K562 (cell line): ENCODE measurements around the gene ERVFRD-1. TPM values are rescaled to one million over a fixed set of nuclear protein-coding genes. Genes with fewer than 3 reads are reported as not detected.

Experiments used
- ASH1L ChIP-seq: fragments of 450-650 bp; IDR thresholded peaks from 2 replicates; pipeline ENCODE4 v1.6.1; 2018; ENCODE audit warnings: borderline replicate concordance, mild to moderate bottlenecking, low read depth; ENCODE audit not compliant: partially characterized antibody
- ATF1 ChIP-seq, 2 experiments: fragments of 450-650 bp in 1 of 2; IDR thresholded peaks; 2 replicates each; pipeline ENCODE4 v1.6.1; 2016; ENCODE audit warnings: missing compliant biosample characterization in 1 of 2, missing genetic modification characterization in 1 of 2
- BRCA1 ChIP-seq, 2 experiments: fragments of 450-650 bp in 1 of 2; sonication (generic) in 1 of 2; formaldehyde crosslinking in 1 of 2; IDR thresholded peaks; 2 replicates each; pipeline versions ENCODE4 v1.5.0 to v1.6.1; 2017 to 2020; ENCODE audit warnings: mild to moderate bottlenecking in 1 of 2, missing genetic modification reagents in 1 of 2
- CXXC5 ChIP-seq: fragments of 250-450 bp; sonication (Bioruptor Pico); IDR thresholded peaks from 2 replicates; pipeline ENCODE4 v1.8.0; 2022; ENCODE audit warnings: inconsistent platforms, mild to moderate bottlenecking, moderate library complexity
- DNMT1 ChIP-seq: fragments of 450-650 bp; IDR thresholded peaks from 2 replicates; pipeline ENCODE4 v1.6.1; 2016; ENCODE audit warnings: antibody characterized with exemption, mild to moderate bottlenecking
- E2F5 ChIP-seq: sonication (generic); formaldehyde crosslinking; IDR thresholded peaks from 2 replicates; pipeline ENCODE4 v1.8.0; 2022; ENCODE audit warnings: mild to moderate bottlenecking, missing genetic modification reagents
- FOXO4 ChIP-seq: fragments of 450-650 bp; formaldehyde crosslinking; IDR thresholded peaks from 2 replicates; pipeline ENCODE4 v1.4.0; 2020; ENCODE audit warnings: mild to moderate bottlenecking, moderate library complexity
- GTF2E2 ChIP-seq: fragments of 200-800 bp; sonication (Bioruptor generic); IDR thresholded peaks from 2 replicates; pipeline ENCODE4 v1.6.1; 2016; ENCODE audit warnings: missing genetic modification characterization, missing compliant biosample characterization
- L3MBTL2 ChIP-seq: fragments of 450-650 bp; IDR thresholded peaks from 2 replicates; pipeline ENCODE4 v1.6.1; 2016; ENCODE audit warnings: mild to moderate bottlenecking, moderate library complexity
- RNF2 ChIP-seq: sonication (generic); IDR thresholded peaks from 2 replicates; pipeline ENCODE4 v1.6.1; 2016
- SRSF3 ChIP-seq: fragments of 200-400 bp; formaldehyde crosslinking; IDR thresholded peaks from 2 replicates; pipeline ENCODE4 v1.6.1; 2016; ENCODE audit warnings: mild to moderate bottlenecking, low read length, moderate library complexity; ENCODE audit not compliant: insufficient read depth
- SUPT5H ChIP-seq: fragments of 450-650 bp; IDR thresholded peaks from 2 replicates; pipeline ENCODE4 v1.6.1; 2016
- VEZF1 ChIP-seq: fragments of 200-800 bp; sonication (Bioruptor generic); IDR thresholded peaks from 2 replicates; pipeline ENCODE4 v1.6.1; 2017; ENCODE audit warnings: missing genetic modification characterization, missing compliant biosample characterization
- ZNF239 ChIP-seq: fragments of 250-450 bp; sonication (Bioruptor Pico); IDR thresholded peaks from 2 replicates; pipeline ENCODE4 v1.4.0; 2020; ENCODE audit warnings: mild to moderate bottlenecking
- ZNF24 ChIP-seq: fragments of 450-650 bp; IDR thresholded peaks from 2 replicates; pipeline ENCODE4 v1.6.1; 2016
- ZNF280A ChIP-seq: fragments of 450-650 bp; IDR thresholded peaks from 2 replicates; pipeline ENCODE4 v1.6.1; 2018; ENCODE audit warnings: mild to moderate bottlenecking, low read depth; ENCODE audit not compliant: partially characterized antibody
- ZNF592 ChIP-seq: fragments of 450-650 bp; IDR thresholded peaks from 2 replicates; pipeline ENCODE4 v1.6.1; 2017; ENCODE audit warnings: antibody characterized with exemption, mild to moderate bottlenecking
- polyA plus RNA-seq, 8 experiments: library from polyadenylated mRNA; depleted of rRNA in 4 of 8; stranded (reverse) in 5 of 8; unstranded in 3 of 8; fragments of >200 nt; fragmentation: Nextera tagmentation in 2 of 8; fragmentation: Illumina TruSeq in 1 of 8; extraction: Ambion mirVana in 2 of 8; extraction: Trizol in 1 of 8; gene quantifications; 2 replicates each; pipeline versions ENCODE4 v1.2.1 to v1.2.3, GENCODE V29; 2011 to 2014; ENCODE audit warnings: inconsistent platforms in 1 of 8, missing spikeins in 1 of 8
- total RNA-seq, 7 experiments: library from RNA; depleted of rRNA in 6 of 7; stranded (reverse); fragments of >200 nt in 6 of 7; fragmentation: Illumina TruSeq in 2 of 7; extraction: Trizol in 2 of 7; gene quantifications; 2 replicates each; pipeline versions ENCODE4 v1.2.1 to v1.2.3, GENCODE V29; 2011 to 2021; ENCODE audit warnings: low replicate concordance in 1 of 7
- TF ChIP-seq, protein P1 (sequence below), 2 experiments: fragments of 450-650 bp; IDR thresholded peaks; 2 replicates each; pipeline ENCODE4 v1.6.1; 2016

Gene ERVFRD-1
- total and polyA plus RNA-seq, 9 of the 15 experiments (the other 6 are each of a cell fraction or from before 2014, with no cell fraction given) = 0.05 to 0.14 (median 0.09) TPM; not detected in 2

DNA sequence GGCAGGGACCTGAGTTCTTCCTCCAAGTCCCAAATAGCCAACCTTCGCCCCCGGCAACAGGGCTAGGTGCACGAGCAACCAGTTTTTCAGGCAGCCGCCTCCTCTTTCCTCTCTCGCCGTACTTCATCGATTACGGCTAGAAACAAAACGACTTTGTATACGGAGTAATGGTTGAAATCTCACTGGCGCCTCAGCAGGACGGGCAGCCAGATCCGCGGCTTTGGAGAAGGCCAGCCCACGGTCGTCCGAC is 18.2 kb downstream of the ERVFRD-1 start (continued):
- no peak for TF ChIP-seq ASH1L
- no peak for TF ChIP-seq RNF2
- no peak for TF ChIP-seq ZNF239
- no peak for TF ChIP-seq FOXO4 (CRISPR knock-in tag)
- no peak for TF ChIP-seq ATF1 (CRISPR knock-in tag; IDR thresholded peaks at IDR 0.05)
- no peak for TF ChIP-seq ATF1 (tag; IDR thresholded peaks at IDR 0.05)
- no peak for TF ChIP-seq VEZF1 (CRISPR knock-in tag)
- TF ChIP-seq SUPT5H = peak; percentile 83; the same call in 1 of the 2 replicates
- TF ChIP-seq SRSF3 = no peak
- TF ChIP-seq L3MBTL2 = no peak
- peak; percentile 73 for TF ChIP-seq GTF2E2 (tag)
- TF ChIP-seq ZNF592 = peak; percentile 4; the same call in 1 of the 2 replicates
- TF ChIP-seq CXXC5 (CRISPR knock-in tag) = no peak
- TF ChIP-seq E2F5 (CRISPR knock-in tag) = peak; percentile 53; the same call in 1 of the 2 replicates
- TF ChIP-seq ZNF280A = no peak
- TF ChIP-seq BRCA1 (IDR thresholded peaks at IDR 0.05) = no peak
- no peak for TF ChIP-seq BRCA1 (CRISPR knock-in tag; IDR thresholded peaks at IDR 0.05)
- TF ChIP-seq ZNF24 = no peak
- no peak for TF ChIP-seq DNMT1
- TF ChIP-seq, protein P1, sequence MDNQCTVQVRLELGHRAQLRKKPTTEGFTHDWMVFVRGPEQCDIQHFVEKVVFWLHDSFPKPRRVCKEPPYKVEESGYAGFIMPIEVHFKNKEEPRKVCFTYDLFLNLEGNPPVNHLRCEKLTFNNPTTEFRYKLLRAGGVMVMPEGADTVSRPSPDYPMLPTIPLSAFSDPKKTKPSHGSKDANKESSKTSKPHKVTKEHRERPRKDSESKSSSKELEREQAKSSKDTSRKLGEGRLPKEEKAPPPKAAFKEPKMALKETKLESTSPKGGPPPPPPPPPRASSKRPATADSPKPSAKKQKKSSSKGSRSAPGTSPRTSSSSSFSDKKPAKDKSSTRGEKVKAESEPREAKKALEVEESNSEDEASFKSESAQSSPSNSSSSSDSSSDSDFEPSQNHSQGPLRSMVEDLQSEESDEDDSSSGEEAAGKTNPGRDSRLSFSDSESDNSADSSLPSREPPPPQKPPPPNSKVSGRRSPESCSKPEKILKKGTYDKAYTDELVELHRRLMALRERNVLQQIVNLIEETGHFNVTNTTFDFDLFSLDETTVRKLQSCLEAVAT (IDR thresholded peaks at IDR 0.05) = no peak
